Measurements from ENCODE around the gene DGKD.

DGKD gene

DNA sequence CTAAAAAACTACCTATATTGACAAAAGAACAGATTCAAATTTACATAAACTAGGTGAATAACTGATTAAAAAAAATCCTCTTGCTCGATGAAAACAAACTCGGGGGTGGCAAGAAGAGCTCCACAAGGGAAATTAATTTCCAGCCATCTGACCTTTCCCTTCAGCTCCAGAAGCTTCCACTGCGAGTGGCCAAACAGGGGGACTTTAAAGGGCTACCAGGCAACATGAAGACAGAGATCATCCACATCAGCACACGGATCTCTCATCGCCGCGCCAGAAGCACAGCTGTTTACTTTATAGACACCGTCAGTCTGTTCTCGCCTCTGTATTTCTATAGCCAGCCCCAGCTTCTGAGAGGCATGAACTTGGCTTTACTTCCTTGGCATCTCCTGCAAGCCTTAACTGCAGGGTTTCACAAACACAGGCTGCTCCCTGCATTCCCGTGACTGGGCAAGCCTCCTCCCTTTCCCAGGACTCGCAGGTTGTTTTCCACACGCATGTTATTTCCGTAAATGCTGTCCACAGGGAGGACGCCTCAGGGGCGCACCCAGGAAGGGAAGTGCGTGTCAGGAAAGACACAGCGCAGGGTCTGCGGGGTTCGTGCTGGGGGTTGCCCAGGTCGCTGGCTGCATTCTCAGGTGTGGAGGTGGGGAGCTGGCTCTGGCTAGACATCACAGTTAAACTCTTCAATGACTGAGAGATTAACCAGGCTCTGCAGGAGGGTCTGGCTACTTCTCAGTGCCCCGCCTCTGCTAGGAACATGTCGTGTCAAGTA is 127.3 kb downstream of the DGKD start:
- DNase-seq, result no peak

DNA sequence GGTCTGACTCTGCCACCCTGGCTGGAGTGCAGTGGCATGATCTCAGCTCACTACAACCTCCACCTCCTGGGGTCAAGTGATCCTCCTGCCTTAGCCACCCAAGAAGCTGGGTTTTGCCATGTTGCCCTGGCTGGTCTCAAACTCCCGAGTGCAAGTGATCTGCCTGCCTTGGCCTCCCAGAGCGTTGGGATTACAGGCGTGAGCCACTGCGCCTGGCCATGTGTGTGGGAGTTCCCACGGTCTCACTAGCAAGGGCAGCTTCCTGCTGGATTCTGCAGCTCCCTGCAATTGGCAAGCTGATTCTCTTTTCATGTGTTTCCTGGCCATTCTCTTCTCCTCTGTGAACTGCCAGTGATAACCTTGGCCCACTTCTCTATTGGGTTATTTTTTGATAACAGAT is 128.3 kb downstream of the DGKD start:
- DNase-seq, result no peak

DNA sequence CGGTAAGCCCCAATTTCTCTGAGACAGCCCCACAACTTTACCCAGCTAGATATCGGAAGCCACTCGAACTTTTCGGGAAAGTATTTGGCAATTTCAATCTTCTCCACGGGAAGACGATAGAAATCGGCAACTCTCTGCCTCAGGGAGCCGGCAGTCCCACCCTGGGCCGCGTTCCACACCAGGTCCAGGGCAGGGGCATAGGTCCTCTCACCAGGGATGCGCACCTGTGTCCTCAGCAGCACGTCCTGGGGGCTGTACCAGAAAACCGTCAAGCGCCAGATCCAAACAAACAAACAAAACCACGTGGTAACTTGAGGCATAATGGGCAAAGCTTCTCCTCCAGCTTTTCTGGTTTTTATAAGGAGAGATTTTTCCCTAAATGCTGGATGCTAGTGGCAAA is 131.4 kb downstream of the DGKD start:
- DNase-seq, result no peak

DNA sequence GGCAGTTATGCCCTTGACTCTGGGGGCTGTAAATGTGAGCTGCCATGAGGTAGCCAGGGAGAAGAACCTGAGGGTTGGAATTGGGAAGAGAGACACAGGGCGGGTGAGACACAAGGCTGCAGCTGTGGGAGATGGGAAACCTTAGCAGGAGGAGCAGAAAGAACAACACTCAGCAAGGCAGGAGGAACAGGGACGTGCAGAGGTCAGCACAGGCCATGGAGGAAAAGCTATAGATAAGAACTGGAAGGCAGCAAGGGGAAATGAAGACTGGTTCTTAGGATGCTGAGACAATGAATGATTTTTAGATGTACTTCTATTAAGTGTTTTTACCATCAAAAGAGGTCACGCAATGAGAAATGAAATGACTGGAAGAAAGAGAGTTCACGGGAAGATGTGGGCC is 132.1 kb downstream of the DGKD start:
- no peak for DNase-seq

DNA sequence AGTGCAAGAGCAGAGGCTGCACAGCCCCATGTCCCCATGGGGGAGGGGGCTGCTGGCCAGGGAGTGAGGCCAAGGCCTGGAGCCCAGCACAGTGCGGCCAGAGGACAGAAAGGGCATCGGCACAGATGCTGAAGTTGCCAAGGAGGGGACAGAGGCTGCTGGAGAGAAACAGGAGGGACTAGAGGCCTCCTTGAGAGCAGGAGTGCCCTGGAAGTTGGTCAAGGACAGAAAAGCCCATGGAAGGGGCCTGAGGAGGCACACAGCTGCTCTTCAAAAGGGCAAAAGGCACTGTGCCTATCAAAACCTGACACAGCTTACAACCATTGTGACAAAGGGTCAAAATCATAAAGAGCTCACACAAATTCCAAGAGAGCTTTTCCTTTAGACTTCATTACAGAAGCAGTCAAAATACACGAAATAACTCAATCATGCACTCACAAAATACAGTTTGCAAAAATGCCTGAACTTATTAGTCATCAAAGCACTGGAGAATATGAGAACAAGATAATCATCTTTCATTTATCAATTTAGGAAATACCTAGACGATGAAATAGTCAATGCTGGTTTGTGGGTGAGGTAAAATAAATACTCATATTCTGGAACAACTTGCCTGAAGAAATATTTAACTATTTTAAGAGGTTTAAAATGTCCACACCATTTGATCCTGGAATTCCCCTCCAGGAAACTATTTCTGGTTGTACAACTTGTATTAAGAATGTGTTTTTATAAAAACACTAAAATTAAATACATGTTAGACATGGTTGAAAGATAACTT is 132.7 kb downstream of the DGKD start:
- DNase-seq, result no peak

DNA sequence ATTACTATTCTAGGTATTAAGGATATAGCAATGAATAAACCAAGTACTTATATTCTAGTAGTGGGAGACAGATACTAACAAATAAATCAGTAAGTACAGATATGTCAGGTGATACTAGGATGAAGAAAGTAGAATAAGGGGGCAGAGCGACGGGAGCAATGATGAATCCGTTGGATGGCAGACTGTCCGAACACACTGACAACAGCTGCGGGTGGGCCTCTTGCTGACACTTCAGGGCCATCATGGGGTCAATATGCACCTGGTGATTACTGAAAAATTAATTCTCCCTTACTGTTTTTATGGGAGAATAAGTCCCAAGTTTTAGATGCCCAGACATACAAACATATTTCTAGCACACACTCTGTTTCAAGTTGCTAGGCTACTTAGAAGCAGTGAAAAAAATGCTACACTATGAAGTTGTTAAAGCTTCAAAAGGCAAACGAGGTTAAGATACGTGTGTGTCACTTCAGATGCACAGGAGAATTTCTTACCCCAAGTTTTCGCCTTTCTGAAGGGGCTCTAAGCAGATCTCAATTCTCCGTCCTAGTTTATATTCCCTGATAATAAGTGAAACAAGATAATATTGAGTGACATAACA is 133.6 kb downstream of the DGKD start:
- DNase-seq, result no peak

DNA sequence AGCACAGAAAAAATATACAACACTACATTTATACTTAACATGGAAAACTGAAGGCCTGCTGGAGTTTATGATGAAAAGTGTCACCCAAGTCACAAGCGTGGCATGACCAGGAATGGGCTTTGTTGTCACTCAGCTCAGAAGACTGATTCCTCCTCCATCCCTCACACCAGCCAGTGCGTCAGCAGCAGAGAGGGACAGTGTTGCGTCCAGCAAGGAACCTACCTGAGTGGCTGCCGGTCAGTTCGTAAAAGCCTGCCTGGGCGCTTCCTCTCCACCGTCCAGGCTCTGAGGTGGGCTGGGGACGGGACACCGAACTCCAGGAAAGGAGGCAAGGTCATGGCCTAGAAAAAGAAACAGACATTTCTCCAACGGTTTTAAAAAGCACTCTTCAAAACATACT is 134.8 kb downstream of the DGKD start:
- DNase-seq, result no peak

DNA sequence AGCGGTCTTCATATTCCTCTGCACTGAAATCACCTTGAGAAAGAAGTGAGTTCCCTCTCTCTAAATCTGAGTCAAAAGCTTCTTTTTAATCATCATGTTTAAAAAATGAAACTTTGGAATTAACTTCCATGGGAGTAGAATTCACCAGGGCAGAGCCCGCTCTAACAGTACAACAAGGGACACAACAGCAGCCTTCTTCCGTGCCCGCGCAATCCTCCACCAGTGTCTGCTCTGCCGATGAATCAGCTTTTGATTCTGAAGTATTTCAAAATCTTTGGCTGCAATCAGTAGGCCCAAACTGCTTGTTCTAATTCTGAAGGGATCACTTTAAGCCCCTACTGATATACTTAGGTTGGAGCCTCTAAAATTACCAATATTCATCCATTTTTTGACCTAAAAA is 135.4 kb downstream of the DGKD start:
- DNase-seq, result no peak

DNA sequence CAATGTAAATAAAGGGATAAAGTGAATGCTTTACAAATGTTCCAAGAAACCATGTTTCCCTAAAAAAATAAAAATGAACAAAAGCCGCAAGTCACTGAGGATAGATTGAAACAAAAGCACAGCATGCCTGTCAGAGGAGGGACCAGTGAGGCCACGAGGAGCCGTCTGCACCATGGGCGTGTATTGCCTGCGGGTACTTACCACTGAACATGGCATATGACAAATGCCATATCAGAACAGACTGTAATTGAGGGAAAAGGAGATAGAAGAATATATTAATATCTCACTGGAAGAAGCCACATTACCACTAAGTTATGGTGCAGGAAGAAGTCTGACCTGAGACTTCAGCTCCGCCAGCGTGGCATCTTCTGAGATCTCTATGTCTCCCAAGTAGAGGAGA is 136.5 kb downstream of the DGKD start:
- DNase-seq, result no peak

DNA sequence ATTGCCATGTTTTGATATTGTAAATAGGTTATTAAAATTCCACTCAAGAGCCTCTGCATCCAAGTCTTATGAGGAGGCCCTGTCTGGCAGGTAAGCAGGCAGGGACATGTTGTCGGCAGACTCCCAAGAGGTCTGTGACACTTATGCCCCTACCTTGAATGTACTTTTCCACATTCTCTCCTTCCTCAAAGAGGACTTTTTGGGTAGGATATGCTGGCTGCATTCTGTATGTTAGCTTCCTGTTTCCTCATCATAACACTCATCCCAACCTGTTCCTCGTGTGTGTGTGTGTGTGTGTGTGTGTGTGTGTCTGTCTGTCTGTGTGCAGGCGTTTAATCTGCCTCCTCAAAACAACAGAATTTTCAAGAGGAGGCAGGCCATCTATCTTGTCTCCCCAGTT is 137.0 kb downstream of the DGKD start:
- no peak for DNase-seq

DNA sequence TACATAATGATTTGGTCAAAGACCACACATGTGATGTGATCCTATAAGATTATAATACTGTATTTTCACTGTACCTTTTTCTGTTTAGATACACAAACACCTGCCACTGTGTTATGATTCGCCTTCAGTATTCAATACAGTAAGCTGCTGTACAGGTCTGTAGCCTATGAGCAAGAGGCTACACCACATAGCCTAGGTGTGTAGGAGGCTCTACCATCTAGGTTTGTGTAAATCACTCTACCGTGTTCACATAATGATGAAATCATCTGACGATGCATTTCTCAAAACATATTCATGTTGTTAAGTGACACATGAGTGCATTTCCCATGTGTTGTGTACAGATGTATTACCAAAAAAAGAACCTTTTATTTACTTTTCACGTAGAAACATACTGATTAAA is 137.8 kb downstream of the DGKD start:
- no peak for DNase-seq

DNA sequence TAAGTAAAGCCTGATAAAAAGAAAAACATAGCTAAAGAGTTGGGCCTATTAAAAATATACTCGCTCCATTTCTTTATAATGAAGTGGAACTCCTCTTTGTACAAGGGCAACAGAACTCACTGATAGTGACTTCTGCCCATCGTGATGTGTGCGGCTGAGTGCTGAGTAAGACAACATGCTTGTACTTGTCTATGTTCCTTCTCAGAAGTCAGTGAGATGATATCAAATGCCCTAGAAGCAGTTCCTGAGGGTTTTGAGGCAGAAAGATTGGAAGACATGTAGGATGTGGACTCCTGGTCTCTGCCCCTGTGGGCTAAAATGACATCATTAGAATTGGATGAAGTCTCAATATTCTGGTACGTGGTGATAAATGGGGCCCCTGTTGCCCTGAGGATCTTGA is 138.5 kb downstream of the DGKD start:
- DNase-seq, result no peak

DNA sequence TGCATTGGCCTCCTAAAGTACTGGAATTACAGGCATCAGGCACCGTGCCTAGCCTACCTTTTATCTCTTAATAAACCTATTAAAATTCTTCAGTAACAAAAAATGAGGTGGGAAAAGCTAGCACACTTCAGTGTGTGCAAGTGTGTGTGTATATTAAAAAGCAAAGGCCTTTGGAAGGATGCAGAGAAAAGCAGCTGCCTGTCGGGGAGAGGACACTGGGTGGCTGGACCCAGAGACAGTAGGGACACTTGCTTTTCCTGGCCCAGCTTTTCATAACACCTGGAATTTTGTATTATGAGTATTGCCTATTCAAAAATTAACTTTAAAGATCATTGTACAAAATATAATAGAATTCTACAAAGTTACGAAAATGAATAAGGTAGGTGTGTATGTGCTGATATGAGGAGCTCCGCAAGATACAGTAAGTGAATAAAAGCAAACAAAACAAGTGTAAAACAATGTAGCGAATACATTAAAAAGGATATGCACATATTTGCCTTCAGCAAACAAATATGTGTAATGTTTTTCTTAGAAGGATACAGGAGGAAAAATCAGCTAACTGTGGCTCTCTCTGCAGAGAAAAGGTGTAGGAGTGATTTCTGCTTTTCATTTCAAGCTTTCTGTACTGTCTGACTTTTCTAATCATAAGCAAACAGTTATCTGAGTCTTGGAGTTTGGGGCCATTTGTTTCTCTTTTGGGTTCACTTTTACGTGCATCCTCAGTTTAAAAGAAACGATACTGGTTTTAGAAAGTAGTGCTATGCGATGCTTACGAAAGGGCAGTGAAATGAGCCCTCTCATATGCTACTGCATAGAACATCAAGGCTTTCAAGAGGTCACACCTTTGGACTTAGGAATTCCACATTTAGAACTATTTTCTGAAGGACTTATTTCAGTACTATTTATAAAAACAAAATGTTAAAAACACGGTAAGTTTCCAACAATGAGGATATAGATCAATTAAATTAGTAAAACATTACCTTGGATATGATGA is 141.5 kb downstream of the DGKD start:
- no peak for DNase-seq

DNA sequence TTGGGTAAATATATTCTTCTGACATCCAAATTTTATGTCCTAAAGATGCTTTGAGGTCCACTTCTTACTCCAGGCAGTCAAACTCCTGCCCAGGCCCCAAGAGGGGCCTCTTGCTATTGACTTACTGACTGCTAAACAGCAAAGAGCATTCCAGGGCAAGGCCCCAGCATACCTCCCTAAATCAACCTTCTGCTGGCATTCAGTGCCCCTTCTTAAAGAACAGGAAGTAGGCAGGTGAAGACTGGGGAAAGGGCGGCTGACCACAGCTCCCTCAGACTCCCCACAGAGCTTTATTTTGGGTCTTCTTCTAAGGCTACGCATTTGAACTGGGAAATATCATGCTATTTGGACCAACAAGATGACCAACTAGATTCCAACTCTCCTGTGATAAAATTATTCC is 143.4 kb downstream of the DGKD start:
- DNase-seq, result no peak

DNA sequence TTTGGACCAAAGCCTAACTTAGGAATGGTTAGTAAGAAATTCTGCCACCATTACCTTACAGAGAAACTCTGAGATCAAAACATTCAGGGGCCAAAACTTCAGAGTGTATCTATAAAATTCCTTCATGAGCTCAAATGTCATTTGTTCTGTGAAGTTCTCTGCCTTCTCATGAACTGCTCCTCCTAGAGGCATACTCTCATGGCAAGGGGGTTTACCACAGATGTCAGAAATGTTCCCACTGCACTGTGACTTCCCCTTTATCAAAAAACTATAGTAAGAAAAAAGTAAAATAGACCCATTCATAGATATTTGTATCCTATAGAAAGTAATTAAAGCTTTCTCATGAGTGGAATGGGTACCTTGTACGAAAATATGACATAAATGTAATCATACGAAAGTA is 143.8 kb downstream of the DGKD start:
- no peak for DNase-seq

DNA sequence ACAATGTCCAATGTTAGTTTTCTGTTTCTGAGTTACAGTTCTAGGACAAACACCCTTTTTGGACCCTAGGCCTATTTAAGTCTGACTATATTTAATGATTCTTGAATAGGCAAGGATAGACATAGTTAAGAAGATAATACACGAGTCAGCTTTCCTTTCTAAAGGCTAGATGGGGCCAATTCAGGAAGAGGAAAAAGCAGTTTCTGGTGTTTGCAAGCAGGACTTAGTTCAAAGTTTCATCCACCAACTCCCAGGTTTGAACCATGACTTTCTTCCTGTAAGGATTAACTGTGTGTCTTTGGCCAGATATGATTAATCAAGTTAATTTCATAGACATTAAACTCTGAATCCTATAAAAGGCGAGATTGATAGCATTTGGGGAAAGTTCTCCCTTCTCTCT is 145.6 kb downstream of the DGKD start:
- no peak for DNase-seq

DNA sequence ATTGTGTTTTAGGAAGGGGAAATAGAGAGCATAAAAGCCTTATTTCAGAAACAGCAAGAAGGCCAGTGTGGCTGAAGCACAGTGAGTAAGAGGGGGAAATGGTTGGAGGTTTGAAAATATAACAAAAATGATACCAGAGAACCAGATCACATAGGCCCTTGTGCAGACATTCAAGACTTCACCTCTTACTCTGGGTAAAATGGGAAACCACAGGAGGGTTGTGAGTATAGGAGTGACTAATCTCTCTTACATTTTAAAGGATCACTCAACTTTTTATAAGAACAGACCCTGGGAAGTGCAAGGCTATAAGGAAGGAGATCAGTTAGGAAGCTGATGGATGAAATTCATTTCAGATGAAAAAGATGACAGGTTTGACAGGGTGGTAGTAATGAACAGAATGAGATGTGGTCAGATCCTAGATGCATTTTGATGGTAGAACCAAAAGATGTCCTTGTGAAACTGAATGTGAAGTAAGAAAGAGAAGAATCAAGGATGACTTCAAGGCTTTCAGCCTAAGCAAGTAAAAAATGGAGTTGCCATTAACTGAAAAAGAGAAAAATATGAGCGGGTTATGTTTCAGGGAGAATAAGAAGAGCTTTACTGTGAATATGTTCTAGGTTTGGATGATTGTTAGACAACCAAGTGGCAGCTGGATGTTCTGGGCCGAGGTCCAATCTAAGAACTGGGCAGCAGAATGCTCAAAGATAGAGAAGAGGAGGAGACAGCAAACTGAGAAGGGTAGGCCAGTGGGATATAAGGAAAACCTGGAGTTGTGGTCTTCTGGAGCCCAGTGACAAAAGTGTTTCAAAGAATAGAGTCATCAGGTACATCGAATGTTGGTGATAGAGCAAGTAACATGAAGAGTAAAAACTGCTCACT is 147.1 kb downstream of the DGKD start:
- DNase-seq, result no peak

DNA sequence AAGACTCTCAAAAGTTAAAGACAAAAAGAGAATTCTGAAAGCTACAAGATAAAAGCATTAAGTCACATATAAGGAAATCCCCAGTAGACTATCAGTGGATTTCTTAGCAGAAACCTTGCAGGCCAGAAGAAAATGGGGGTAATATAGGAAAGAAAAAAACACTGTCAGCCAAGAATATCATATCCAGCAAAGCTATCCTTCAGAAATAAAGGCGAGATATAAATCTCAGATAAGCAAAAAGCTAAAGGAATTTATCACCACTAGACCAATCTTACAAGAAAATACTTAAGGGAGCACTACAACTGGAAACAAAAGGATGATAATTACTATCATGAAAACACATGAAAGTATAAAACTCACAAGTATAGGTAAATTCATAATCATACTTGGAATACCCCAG is 149.2 kb downstream of the DGKD start:
- no peak for DNase-seq

DNA sequence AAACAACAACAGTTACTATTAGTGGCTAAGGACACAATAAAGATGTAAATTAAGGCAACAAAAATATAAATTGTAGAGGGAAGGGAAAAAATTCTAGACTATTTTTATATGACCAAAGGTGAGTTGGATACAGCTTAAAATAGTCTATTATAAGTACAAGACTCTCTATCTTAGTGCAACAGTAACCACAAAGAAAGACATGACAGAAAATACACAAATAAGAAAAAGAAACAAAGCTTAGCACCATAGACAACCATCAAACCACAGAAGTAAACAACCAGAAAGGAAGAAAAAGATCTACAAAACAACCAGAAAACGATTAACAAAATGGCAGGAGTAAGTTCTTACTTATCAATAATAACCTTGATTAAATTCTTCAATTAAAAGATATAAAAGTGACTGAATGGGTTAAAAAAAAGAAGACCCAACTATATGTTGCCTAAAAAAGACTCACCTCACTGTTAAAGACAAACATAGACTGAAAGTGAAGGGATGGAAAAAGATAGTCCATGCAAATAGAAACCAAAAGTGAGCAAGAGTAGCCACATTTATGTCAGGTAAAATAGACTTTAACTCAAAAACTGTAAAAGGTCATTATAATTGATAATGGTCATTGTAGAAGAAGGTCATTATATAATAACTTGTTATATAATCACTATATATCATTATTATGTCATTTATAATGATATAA is 149.8 kb downstream of the DGKD start:
- no peak for DNase-seq

DNA sequence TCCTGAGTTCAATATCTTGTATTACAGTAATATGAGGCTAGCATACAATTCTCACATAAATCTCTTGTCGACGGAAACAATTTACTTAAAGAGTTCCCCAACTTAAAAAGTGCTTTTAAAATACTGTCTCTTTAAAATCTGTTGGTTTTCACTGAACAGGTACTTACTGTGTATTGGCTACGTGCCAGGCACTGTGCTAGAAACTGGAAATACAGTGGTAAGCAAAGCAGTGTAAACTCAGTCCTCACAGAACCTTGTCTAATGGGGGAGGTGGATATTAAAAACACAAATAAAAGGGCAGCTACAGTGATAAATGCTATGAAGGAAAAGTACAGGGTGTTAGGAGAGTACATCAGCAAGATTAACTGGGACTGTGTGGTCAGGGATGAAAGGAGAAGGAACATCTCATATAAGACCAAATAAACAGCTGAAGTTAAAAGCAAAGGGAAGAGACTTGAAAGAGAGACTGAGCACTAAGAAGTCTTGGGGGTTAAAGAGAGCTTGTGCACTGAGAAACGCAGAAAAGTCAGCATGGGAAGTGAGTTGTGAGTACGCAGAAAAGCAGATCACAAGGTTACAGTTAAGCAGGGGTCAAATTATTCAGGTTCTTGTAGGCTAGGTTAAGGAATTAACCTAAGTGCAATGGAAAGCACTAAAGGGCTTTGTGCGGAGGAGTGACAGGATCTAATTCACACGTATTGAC is 159.8 kb downstream of the DGKD start:
- no peak for DNase-seq

Measured in activated naive CD4-positive, alpha-beta T cell treated with anti-CD3 and anti-CD28 coated beads, Interleukin-2, amount 50 U/mL, for 16 hours (primary cell).